Measurements from ENCODE around the gene ARID2. TPM values are rescaled to one million over a fixed set of nuclear protein-coding genes. Genes with fewer than 3 reads are reported as not detected.

ARID2 gene
- total and polyA plus RNA-seq, 2 experiments from 2014 or later, result 26.5 to 54.9 TPM

DNA sequence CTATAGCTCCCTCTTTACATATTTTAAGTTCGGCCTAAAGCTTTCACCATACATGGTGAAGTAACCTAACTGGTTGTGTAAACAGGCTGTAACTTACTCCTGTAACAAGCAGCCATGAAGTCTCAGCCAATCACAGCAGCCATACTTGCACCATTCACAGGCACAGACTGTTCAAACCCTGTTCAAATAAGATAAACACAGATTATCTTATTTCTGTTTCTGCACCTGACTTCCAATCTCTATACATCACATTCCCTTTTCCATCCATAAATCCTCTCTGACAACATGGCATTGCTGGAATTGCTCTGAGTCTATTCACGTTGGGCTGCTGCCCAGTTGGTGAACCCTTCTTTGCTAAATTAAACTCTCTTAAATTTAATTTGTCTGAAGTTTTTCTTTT is 34.5 kb upstream of the ARID2 start (continued):
- TF ChIP-seq ZNF462 (CRISPR knock-in tag; IDR thresholded peaks at IDR 0.05) (no peak), EZH2phosphoT487 (IDR thresholded peaks at IDR 0.05; ENCODE audit: unreplicated experiment) (no peak)

DNA sequence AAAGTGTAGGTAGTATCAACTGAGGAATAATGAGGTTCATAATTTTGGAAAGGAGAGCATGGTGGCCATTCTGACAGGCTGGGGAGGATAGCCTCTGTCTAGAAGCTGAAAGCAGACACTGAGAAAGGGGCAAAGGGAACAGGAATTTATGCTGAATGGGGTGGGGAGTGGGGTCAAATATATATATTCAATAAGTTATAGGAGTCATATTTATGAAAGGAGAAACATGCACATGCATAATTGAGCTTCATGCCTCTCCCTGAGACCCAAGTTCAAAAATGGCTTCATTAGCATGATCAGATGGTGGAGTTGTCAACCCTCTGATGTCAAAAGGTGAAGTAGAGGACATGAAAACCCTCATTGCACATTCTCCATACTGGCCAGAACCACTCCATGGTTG is 33.9 kb upstream of the ARID2 start:
- Histone ChIP-seq H3K4me2 (no peak overlapping the region), H2AFZ (no peak overlapping the region), H3K27me3 (ENCODE audit: insufficient read depth) (no peaks in the 10 kb centered on the region), H3K27ac (ENCODE audit: low read depth) (no peak overlapping the region), H3K9me2 (ENCODE audit: insufficient read depth) (no peaks in the 10 kb centered on the region), H4K20me1 (replicated peaks; ENCODE audit: insufficient read depth) (no peaks in the 10 kb centered on the region), H3K4me1 (ENCODE audit: insufficient read depth) (no peaks in the 10 kb centered on the region), H3K4me3 (no peak overlapping the region), H3K36me3 (ENCODE audit: insufficient read depth) (no peaks in the 10 kb centered on the region; the same call in 1 of the 2 replicates), H3K79me2 (replicated peaks; ENCODE audit: insufficient read depth) (no peaks in the 10 kb centered on the region), H3F3A (replicated peaks; ENCODE audit: low read depth) (no peaks in the 10 kb centered on the region)
- H3K4me1 Mint-ChIP-seq, result no peaks in the 10 kb centered on the region; the same call in 2 of the 3 replicates
- no peak for ATAC-seq
- H3K9me3 Mint-ChIP-seq, result peaks cover 25% of the 10 kb centered on the region
- peaks cover 2% of the 10 kb centered on the region for H3K27me3 Mint-ChIP-seq (ENCODE audit: insufficient read depth, low read depth, poor library complexity)
- H3K36me3 Mint-ChIP-seq (ENCODE audit: low read depth), result peaks cover 16% of the 10 kb centered on the region; the same call in 2 of the 3 replicates
- no peak overlapping the region for H3K27ac Mint-ChIP-seq
- H3K4me3 Mint-ChIP-seq, result no peak overlapping the region
- no peak for DNase-seq (ENCODE audit: low spot score)
- TF ChIP-seq, protein P1, sequence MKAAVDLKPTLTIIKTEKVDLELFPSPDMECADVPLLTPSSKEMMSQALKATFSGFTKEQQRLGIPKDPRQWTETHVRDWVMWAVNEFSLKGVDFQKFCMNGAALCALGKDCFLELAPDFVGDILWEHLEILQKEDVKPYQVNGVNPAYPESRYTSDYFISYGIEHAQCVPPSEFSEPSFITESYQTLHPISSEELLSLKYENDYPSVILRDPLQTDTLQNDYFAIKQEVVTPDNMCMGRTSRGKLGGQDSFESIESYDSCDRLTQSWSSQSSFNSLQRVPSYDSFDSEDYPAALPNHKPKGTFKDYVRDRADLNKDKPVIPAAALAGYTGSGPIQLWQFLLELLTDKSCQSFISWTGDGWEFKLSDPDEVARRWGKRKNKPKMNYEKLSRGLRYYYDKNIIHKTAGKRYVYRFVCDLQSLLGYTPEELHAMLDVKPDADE (IDR thresholded peaks at IDR 0.05), result no peak
- TF ChIP-seq POLR2AphosphoS5 (IDR thresholded peaks at IDR 0.05; ENCODE audit: low read depth) (no peak), NANOG (IDR thresholded peaks at IDR 0.05; ENCODE audit: borderline replicate concordance) (no peak), CTCF (conservative IDR thresholded peaks at IDR 0.05; ENCODE audit: low read depth in 2 of 2) (no peak), ZNF114 (CRISPR knock-in tag; IDR thresholded peaks at IDR 0.05) (no peak), JUNB (IDR thresholded peaks at IDR 0.05; ENCODE audit: unreplicated experiment) (no peak), STAT1 (IDR thresholded peaks at IDR 0.05; ENCODE audit: unreplicated experiment) (no peak), REST (IDR thresholded peaks at IDR 0.05; ENCODE audit: unreplicated experiment) (no peak), EZH2phosphoT487 (IDR thresholded peaks at IDR 0.05; ENCODE audit: unreplicated experiment) (no peak), EZH2 (IDR thresholded peaks at IDR 0.05; ENCODE audit: low read depth, unreplicated experiment) (no peak)
